NCI-H146 treated with DMSO at 0.1 percent for 48 hours (cell line): ENCODE measurements around the gene CHAMP1.
A peak's percentile ranks its signal among the peaks of the same experiment; 100 is the strongest.

Experiments
- DNase-seq: peaks from one replicate; lab custom pipeline; 2025; ENCODE audit not compliant: unreplicated experiment; lab: John Stamatoyannopoulos, UW

The CHAMP1 gene

GRCh38 chr13:114314074-114314912 is at the start of gene CHAMP1:
Gene CHAMP1, plus strand, starts transcription at chr13:114314503. Its CDS starts 9,340 bp downstream, at chr13:114323843.
- DNase-seq: peak; percentile 86

GRCh38 chr13:114264886-114265611 is 49.3 kb upstream of the CHAMP1 start:
- DNase-seq: no peak

GRCh38 chr13:114266241-114266640 is 48.1 kb upstream of the CHAMP1 start:
- no peak for DNase-seq

DNA sequence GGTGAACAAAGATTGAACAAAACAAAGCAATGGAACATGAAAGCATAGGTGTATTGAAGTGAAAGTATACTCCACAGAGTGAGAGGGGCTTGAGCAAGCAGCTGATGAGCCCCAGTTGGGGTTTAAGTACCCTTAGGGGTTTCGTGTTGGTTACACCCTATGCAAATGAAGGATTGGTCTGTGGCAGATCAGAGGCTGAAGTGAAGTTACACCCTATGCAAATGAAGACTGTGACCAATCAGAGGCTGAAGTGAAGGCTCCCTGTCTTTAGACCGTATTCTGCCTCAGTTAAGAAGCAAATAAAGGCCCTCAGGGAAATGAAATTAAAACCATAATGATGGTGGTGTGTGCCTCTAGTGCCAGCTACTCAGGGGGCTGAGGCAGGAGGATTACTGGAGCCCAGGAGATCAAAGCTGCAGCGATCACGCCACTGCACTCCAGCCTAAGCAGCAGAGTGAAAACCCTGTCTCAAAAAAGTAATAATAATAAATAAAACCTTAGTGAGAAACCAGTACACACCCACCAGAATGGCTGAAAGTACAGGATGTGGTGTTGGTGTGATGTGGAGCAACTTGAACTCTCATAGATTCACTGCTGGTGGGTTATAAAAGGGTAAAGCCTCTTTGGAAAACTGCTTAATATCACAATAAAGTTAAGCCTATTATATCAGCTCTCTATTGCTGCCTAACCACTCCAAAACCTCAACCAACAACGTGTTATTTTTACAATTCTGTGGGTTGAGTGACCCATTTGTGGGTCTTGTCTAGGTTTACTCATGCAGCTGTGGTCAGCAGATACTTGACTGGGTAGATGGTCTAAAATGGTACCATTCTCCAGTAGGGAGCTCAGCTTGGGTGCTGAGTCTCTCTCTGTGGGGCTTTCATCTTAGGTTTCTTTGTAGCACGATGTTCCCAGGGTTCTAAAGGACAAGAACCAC is 45.7 kb upstream of the CHAMP1 start:
- DNase-seq: no peak

GRCh38 chr13:114269281-114269770 is 45.0 kb upstream of the CHAMP1 start:
- no peak for DNase-seq

GRCh38 chr13:114272977-114273376 is 41.3 kb upstream of the CHAMP1 start:
- DNase-seq: no peak

- no peak for DNase-seq
Measured at GRCh38 chr13:114275304-114275703, 39.0 kb upstream of the CHAMP1 start.

GRCh38 chr13:114279146-114279545 is 35.2 kb upstream of the CHAMP1 start:
- DNase-seq: no peak

DNA sequence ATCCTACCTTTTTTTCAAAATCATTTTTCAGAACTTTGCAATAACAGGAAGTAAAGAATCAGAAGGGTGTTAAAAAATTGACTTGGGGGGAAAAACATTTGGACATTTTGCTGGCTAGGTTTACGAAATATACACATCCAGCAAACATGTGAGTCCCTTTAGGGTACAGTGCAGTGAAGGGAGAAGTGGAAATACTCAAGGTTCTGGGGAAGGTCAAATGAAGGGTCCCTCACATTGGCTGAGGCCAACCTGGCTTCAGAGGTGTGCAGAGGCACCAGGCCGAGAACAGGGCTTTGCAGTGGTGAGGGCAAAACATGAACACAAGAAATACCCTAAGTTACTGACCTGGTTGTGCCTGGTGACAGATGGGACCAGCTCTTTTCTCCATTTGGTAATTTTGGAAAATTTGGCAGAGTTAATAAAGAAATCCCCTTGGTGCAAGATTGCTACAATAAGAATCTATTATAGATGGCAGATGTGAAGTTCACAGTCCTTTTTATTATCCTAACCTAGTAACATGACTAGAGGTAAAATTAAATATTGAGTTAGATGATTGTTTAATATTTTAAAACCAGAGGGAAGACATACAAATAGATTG is 34.4 kb upstream of the CHAMP1 start:
- no peak for DNase-seq

DNA sequence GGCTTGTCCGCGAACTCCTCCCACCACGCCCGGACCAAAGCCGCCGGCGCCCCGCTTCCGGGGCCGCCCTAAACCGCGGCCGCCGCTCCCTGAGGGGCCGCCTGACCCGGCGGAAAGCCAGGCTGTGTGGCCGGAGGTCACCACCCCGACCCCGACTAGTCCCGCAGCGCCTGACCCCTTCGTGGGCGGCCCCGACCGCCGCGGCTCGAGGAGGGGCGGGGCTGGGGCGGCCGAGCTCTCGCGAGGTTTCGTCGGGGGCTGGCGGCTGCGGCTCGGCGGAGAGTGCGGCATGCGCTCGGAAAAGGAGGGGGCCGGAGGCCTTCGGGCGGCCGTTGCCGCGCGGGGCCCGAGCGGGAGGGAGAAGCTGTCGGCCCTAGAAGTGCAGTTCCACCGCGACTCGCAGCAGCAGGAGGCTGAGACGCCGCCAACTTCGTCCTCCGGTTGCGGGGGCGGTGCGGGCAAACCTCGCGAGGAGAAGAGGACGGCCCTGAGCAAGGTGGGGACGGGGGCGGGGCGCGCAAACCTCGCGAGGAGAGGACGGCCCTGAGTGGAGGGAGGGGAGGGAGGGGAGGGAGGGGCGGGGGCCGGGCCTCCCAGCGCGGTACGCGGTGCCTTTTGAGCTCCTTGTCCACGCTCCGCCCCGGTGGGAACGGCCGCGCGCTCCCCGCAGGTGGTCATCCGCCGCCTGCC is 32.8 kb upstream of the CHAMP1 start, which contains the start of gene UPF3A:
Gene UPF3A, plus strand, starts transcription at position 251 of the 690 bp plus-strand sequence. Its CDS starts 39 bp downstream, at position 290.
- peak; percentile 85 for DNase-seq

DNA sequence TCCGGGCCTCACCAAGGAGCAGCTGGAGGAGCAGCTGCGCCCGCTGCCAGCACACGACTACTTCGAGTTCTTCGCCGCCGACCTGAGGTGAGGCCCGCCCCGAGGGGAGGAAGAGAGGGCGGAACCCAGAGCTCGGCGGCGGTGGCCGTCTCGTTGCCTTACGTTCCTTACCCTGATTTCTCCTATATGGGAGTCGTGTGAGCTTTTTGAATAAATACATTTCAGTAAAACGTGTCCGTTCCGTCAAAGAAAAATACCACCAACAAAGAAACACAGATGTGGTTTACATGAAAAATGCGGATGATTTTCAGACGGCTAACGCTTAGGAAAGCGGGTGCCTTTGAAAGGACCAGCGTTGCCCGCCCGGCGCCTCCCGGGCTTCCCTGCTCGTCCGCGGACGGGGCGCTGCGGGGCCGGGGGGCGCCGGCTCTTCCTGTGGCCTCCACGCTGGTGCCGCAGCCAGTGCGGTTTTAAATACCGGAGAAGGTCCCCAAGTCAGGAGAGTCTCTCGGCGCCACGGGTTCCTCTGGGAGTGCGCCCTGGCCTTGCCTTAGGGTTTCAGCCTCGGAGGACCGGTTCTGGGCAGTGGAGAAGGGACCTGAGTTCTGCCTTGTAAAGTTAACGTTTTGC is 32.1 kb upstream of the CHAMP1 start:
- peak; percentile 85 for DNase-seq

- DNase-seq: no peak
Measured at GRCh38 chr13:114283576-114283975, 30.7 kb upstream of the CHAMP1 start.

GRCh38 chr13:114284680-114285079 is 29.6 kb upstream of the CHAMP1 start:
- DNase-seq: no peak

GRCh38 chr13:114285166-114285808 is 29.0 kb upstream of the CHAMP1 start:
- DNase-seq: no peak

GRCh38 chr13:114286808-114287207 is 27.5 kb upstream of the CHAMP1 start:
- DNase-seq: no peak

- no peak for DNase-seq
Measured at GRCh38 chr13:114288157-114288591, 26.1 kb upstream of the CHAMP1 start.

GRCh38 chr13:114296448-114296847 is 17.9 kb upstream of the CHAMP1 start:
- DNase-seq: no peak

DNA sequence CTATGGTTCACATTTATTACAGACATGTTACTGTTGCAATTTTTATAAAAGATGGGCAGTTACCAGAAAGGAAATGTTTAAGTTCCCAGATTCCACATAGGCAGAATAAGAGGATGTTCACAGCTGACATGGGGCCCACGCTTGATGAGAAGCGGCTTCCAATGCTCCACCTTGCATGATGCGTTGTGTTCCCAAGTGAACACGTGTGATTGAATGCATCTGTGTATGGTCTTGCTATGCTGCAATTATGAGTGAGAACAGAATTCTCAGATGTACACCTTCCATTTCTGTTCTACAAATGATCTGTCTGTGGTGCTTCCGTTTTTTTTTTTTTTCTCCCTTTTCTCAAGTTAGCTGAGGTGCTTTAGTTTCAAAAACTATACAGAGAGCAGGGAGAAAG is 17.4 kb upstream of the CHAMP1 start:
- DNase-seq: no peak

DNA sequence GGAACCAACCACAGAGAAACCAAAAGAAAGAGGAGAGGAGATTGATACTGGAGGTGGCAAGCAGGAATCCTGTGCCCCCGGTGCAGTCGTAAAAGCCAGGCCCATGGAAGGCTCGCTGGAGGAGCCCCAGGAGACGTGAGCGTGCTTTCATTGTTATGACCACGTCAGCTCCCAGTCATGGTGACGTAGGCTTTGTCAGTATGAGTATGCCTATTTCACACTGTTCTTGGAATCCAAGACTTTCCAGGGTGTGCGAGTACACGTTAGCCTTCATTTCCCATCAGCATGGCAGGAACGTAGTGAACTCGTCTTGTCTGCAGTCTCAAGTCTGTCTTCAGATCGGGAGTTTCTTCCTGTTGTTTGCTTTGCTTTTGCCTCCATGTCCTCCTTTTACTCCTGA is 15.4 kb upstream of the CHAMP1 start:
- no peak for DNase-seq
